Neural progenitor cell (in vitro differentiated cells): Measurements from ENCODE around the gene ZNF385D. TPM values are rescaled to one million over a fixed set of nuclear protein-coding genes. Genes with fewer than 3 reads are reported as not detected.

ENCODE experiments used
- DNase-seq: peaks from one replicate; pipeline ENCODE4 v3.0.0-alpha.2; 2016; ENCODE audit warnings: low spot score
- H2AFZ ChIP-seq: fragments of 200-600 bp; sonication (generic); replicated peaks from 2 replicates; pipeline ENCODE4 v1.6.1; 2016; ENCODE audit warnings: antibody characterized with exemption
- H3F3A ChIP-seq: fragments of 200-600 bp; sonication (generic); 2 replicates; pipeline ENCODE4 v1.6.1; 2016; ENCODE audit warnings: antibody characterized with exemption, low read depth
- H3K27ac ChIP-seq: fragments of 200-600 bp; sonication (generic); 2 replicates; pipeline ENCODE4 v1.5.1; 2016; ENCODE audit warnings: mild to moderate bottlenecking
- H3K27me3 ChIP-seq: fragments of 200-600 bp; sonication (generic); 2 replicates; pipeline ENCODE4 v1.6.1; 2016; ENCODE audit warnings: mild to moderate bottlenecking, moderate library complexity
- H3K36me3 ChIP-seq: fragments of 200-600 bp; sonication (generic); 2 replicates; pipeline ENCODE4 v1.5.1; 2016
- H3K4me1 ChIP-seq: fragments of 200-600 bp; sonication (generic); 2 replicates; pipeline ENCODE4 v1.6.1; 2016; ENCODE audit warnings: mixed run types
- H3K4me2 ChIP-seq: fragments of 200-600 bp; sonication (generic); 2 replicates; pipeline ENCODE4 v1.6.1; 2016
- H3K4me3 ChIP-seq: fragments of 200-600 bp; sonication (generic); 2 replicates; pipeline ENCODE4 v1.5.1; 2016
- H3K79me2 ChIP-seq: fragments of 200-600 bp; sonication (generic); 2 replicates; pipeline ENCODE4 v1.6.1; 2016; ENCODE audit warnings: low read depth
- H3K9ac ChIP-seq: fragments of 200-600 bp; sonication (generic); 2 replicates; pipeline ENCODE4 v1.6.1; 2016
- H3K9me3 ChIP-seq: fragments of 200-600 bp; sonication (generic); 2 replicates; pipeline ENCODE4 v1.5.1; 2016; ENCODE audit warnings: low read depth
- H4K20me1 ChIP-seq: fragments of 200-600 bp; sonication (generic); 2 replicates; pipeline ENCODE4 v1.6.1; 2016; ENCODE audit warnings: low read depth
- H3K27ac Mint-ChIP-seq: 3 replicates; pipeline ENCODE4 v1.8.0; 2021; ENCODE audit warnings: mixed read lengths
- H3K27me3 Mint-ChIP-seq: 2 replicates; pipeline ENCODE4 v1.8.0; 2022; ENCODE audit warnings: low read depth, mild to moderate bottlenecking, inconsistent platforms, moderate library complexity, mixed read lengths; ENCODE audit not compliant: insufficient read depth
- H3K36me3 Mint-ChIP-seq: 3 replicates; pipeline ENCODE4 v1.8.0; 2021; ENCODE audit warnings: mixed read lengths
- H3K4me1 Mint-ChIP-seq: 3 replicates; pipeline ENCODE4 v1.8.0; 2021; ENCODE audit warnings: mixed read lengths
- H3K4me3 Mint-ChIP-seq: 3 replicates; pipeline ENCODE4 v1.8.0; 2021; ENCODE audit warnings: mild to moderate bottlenecking, moderate library complexity, mixed read lengths
- H3K9me3 Mint-ChIP-seq: 3 replicates; pipeline ENCODE4 v1.8.0; 2020; ENCODE audit warnings: mixed read lengths
- EZH2 ChIP-seq: fragments of 200-600 bp; sonication (generic); IDR thresholded peaks from 2 replicates; pipeline ENCODE4 v1.6.1; 2017; ENCODE audit warnings: antibody characterized with exemption, mild to moderate bottlenecking, moderate library complexity
- EZH2phosphoT487 ChIP-seq: fragments of 200-600 bp; sonication (generic); IDR thresholded peaks from 2 replicates; pipeline ENCODE4 v1.6.1; 2017; ENCODE audit warnings: antibody characterized with exemption
- total RNA-seq: library from RNA; depleted of rRNA; stranded (reverse); fragments of >200 nt; gene quantifications from 2 replicates; pipeline ENCODE4 v1.2.3, GENCODE V29; 2015; ENCODE audit warnings: low replicate concordance
- TF ChIP-seq, protein P1 (sequence below): fragments of 200-600 bp; sonication (generic); IDR thresholded peaks from 2 replicates; pipeline ENCODE4 v1.5.1; 2017; ENCODE audit warnings: antibody characterized with exemption, mild to moderate bottlenecking

Gene ZNF385D
- total RNA-seq, 1 donor from 2014 or later, result 4.4 TPM

GRCh38 chr3:21704796-21705195 lies 46.2 kb downstream of the ZNF385D start:
- H4K20me1 ChIP-seq, result no peaks in the 10 kb centered on the region
- no peaks in the 10 kb centered on the region for H3K4me1 Mint-ChIP-seq
- H3K9me3 Mint-ChIP-seq, result peaks cover 5% of the 10 kb centered on the region

GRCh38 chr3:21703291-21703690 lies 47.7 kb downstream of the ZNF385D start:
- Histone ChIP-seq H3K79me2 (no peaks in the 10 kb centered on the region), H3K9ac (no peak overlapping the region), H3K9me3 (no peaks in the 10 kb centered on the region), H4K20me1 (no peaks in the 10 kb centered on the region), H3K36me3 (no peaks in the 10 kb centered on the region), H3K27me3 (no peaks in the 10 kb centered on the region), H3K4me1 (no peaks in the 10 kb centered on the region), H2AFZ (no peak overlapping the region), H3K27ac (no peak overlapping the region), H3F3A (no peaks in the 10 kb centered on the region), H3K4me3 (no peak overlapping the region), H3K4me2 (no peak overlapping the region)
- Mint-ChIP-seq H3K4me3 (no peak overlapping the region), H3K27me3 (peaks cover 6% of the 10 kb centered on the region), H3K4me1 (no peaks in the 10 kb centered on the region), H3K36me3 (no peaks in the 10 kb centered on the region), H3K9me3 (peaks cover 5% of the 10 kb centered on the region), H3K27ac (no peak overlapping the region)
- no peak for DNase-seq
- TF ChIP-seq, protein P1, sequence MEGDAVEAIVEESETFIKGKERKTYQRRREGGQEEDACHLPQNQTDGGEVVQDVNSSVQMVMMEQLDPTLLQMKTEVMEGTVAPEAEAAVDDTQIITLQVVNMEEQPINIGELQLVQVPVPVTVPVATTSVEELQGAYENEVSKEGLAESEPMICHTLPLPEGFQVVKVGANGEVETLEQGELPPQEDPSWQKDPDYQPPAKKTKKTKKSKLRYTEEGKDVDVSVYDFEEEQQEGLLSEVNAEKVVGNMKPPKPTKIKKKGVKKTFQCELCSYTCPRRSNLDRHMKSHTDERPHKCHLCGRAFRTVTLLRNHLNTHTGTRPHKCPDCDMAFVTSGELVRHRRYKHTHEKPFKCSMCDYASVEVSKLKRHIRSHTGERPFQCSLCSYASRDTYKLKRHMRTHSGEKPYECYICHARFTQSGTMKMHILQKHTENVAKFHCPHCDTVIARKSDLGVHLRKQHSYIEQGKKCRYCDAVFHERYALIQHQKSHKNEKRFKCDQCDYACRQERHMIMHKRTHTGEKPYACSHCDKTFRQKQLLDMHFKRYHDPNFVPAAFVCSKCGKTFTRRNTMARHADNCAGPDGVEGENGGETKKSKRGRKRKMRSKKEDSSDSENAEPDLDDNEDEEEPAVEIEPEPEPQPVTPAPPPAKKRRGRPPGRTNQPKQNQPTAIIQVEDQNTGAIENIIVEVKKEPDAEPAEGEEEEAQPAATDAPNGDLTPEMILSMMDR, result no peak
- TF ChIP-seq EZH2 (no peak), EZH2phosphoT487 (no peak)

More at GRCh38 chr3:21704796-21705195, 46.2 kb downstream of the ZNF385D start:
- Histone ChIP-seq H3K4me1 (no peaks in the 10 kb centered on the region), H3K27ac (no peak overlapping the region), H3K27me3 (no peaks in the 10 kb centered on the region), H3K4me3 (no peak overlapping the region), H2AFZ (no peak overlapping the region), H3F3A (no peaks in the 10 kb centered on the region), H3K36me3 (no peaks in the 10 kb centered on the region), H3K79me2 (no peaks in the 10 kb centered on the region), H3K9me3 (no peaks in the 10 kb centered on the region), H3K9ac (no peak overlapping the region), H3K4me2 (no peak overlapping the region)
- TF ChIP-seq, protein P1, result no peak
- Mint-ChIP-seq H3K27me3 (peaks cover 6% of the 10 kb centered on the region), H3K27ac (no peak overlapping the region), H3K4me3 (no peak overlapping the region), H3K36me3 (no peaks in the 10 kb centered on the region)
- no peak for DNase-seq

DNA sequence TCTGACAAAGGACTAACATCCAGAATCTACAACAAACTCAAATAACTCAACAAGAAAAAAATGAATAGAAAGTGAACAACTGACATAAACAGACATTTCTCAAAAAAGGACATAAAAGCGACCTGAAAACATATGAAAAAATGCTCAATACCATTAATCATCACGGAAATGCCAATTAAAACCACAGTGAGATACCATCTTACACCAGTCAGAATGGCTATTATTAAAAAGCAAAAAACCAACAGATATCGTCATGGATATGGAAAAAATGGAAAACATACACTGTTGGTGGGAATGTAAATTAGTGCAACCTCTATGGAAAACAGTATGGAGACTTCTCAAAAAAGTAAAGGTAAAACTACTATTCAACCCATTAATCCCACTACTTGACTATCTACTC lies 53.3 kb downstream of the ZNF385D start:
- H4K20me1 ChIP-seq, result no peaks in the 10 kb centered on the region
- H3K9me3 Mint-ChIP-seq, result peaks cover 2% of the 10 kb centered on the region
- H3K27me3 ChIP-seq, result no peaks in the 10 kb centered on the region
- no peaks in the 10 kb centered on the region for H3K36me3 ChIP-seq
- DNase-seq, result no peak
- no peak overlapping the region for H2AFZ ChIP-seq
- H3K79me2 ChIP-seq, result no peaks in the 10 kb centered on the region
- H3K4me1 ChIP-seq, result no peaks in the 10 kb centered on the region
- H3K27me3 Mint-ChIP-seq, result peaks cover 5% of the 10 kb centered on the region
- H3K36me3 Mint-ChIP-seq, result no peaks in the 10 kb centered on the region
- H3K4me3 ChIP-seq, result no peak overlapping the region
- H3K9me3 ChIP-seq, result no peaks in the 10 kb centered on the region
- no peak overlapping the region for H3K4me3 Mint-ChIP-seq
- TF ChIP-seq, protein P1, result no peak
- TF ChIP-seq EZH2phosphoT487, result no peak
- no peak for TF ChIP-seq EZH2
- H3K4me1 Mint-ChIP-seq, result no peaks in the 10 kb centered on the region
- H3K27ac Mint-ChIP-seq, result no peak overlapping the region
- H3F3A ChIP-seq, result no peaks in the 10 kb centered on the region
- no peak overlapping the region for H3K9ac ChIP-seq
- H3K4me2 ChIP-seq, result no peak overlapping the region
- no peak overlapping the region for H3K27ac ChIP-seq
